GM19452 (cell line): ENCODE results near the gene DCAF8.
A peak's percentile ranks its signal among the peaks of the same experiment; 100 is the strongest.

Experiments used
- ATAC-seq: cut with Tn5 transposase; IDR thresholded peaks from one replicate; pipeline ENCODE4 v1.9.1; 2021; ENCODE audit not compliant: unreplicated experiment

DCAF8 gene

DNA sequence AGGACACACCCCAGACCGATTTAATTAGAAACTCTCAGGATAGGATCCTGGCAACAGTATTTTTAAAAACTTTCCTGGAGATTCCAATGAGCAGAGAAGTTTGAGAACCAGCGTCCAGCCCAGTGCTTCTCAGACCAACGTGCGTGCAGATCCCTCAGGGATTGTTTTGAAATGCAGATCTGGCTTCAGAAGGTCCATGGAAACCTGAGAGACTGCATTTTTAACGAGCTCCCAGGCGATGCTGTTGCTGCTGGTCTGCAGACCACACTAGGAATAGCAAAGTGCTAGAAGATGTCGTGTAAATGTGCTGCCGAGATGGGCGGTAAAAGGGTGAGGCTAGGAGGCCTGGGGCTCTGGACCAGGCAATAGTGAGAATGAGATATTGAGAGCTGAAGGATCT, 90.4 kb downstream of the DCAF8 start:
- ATAC-seq, result no peak

DNA sequence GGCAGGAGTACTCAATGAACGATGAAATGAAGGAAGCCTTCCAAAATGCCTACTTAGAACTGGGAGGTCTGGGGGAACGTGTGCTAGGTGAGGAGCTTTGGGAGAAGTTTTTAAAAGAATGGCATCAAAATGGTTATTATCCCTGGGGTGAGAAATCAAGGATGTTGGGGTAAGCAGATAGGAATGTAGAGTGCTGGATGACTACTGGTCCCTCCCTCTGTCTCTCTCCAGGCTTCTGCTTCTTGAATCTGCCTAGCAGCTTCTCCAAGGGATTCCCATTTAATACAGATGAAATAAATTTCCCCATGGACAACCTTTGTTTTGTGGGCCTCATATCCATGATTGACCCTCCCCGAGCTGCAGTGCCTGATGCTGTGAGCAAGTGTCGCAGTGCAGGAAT, 91.0 kb downstream of the DCAF8 start:
- ATAC-seq, result no peak

DNA sequence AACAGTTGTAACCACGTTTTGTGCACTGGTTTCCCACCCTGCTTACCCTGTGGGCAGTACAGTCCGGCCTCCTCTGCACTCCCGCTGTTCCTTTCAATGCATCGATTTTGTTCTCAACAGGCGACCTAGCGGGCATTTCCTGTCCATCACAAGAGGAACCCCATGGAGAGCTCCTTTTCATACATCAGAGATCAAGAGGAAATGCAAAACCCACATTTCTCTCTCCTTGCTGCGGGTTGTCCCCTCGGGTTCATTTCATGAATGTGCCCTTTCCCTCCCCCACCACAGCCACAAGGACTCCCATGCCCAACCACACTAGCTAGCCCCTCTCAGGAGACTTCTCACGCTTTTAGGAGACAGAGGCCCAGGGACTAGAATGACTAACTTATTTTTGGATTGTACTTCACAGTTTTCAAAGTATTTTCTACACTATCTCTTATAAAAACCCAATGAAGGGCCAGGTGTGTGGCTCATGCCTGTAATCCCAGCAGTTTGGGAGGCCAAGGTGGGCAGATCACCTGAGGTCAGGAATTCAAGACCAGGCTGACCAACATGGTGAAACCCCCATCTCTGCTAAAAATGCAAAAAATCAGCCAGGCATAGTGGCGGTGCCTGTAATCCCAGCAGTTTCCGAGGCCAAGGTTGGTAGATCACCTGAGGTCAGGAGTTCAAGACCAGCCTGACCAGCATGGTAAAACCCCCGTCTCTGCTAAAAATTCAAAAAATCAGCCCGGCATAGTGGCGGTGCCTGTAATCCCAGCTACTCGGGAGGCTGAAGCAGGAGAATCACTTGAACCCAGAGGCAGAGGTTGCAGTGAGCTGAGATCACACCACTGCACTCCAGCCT, 92.6 kb downstream of the DCAF8 start:
- peak; percentile 76 for ATAC-seq

DNA sequence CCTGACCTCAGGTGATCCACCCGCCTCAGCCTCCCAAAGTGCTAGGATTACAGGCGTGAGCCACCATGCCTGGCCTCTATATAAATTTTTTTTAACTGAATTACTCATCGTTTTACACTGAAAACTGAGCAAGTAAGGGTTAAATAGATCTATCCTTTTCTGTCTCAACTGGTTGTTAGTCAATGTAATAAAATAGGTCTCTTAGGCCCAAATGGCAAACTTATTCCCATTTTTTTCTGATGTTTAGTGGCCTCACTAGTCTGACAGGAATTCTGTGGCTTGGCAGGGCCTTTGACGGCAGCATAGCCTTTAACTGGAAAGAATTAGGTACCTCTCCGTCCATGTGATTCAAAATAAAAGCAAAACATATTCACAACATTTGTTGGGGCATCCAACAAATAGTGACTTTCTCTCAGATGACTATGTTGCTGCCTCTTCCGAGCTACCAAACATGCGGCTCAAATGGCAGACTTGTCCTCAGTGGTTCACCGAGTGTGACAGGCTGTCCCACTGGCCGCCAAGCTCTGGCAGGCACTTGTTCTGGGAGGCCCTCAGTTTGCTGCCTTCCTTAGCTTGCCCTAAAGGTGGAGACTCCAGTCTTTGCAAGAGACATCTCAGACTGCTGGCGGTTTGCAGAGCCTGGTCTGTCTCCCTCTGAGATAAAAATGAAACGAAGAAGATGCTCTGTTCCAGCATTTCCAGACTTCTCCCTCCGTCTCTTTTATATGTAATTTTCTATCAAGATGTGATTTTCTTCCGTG, 93.6 kb downstream of the DCAF8 start:
- ATAC-seq, result no peak

- ATAC-seq, result no peak
Measured at GRCh38 chr1:160168016-160168415, 94.3 kb downstream of the DCAF8 start.

DNA sequence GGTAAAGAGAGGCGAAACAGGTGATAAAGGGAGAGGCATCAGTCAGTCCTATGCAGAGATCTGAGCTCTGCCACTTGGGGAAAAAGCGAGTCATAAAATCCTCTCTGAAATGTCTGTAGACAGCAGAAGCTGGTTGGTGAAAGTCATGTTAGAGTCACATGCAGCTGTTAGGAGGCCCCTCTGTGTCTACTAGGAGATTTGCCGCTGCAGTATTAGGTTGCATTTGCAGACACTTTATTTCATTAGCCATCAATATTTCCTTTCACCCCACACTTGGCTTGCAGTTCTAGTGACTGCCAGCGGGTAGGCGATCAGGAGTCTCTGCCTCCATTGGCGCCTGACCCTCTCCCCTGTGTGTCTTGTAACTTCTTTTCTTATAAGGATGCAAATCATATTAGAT, 94.8 kb downstream of the DCAF8 start:
- ATAC-seq, result no peak

DNA sequence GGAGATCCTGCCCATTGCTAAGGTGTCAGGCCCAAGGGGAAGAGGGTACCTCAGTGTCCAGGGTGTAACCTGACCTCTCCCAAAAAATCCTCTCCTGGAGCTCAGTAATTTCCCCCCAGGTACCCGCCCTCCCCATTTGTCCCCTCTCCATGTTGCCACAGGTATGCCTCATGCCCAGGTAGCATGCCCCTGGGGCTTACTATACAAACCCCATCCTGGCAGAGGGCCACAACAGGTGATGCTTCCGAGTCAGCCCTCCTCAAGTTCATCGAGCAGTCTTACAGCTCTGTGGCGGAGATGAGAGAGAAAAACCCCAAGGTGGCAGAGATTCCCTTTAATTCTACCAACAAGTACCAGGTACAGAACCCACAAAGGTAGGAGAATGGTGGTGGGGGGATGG, 95.3 kb downstream of the DCAF8 start:
- no peak for ATAC-seq

DNA sequence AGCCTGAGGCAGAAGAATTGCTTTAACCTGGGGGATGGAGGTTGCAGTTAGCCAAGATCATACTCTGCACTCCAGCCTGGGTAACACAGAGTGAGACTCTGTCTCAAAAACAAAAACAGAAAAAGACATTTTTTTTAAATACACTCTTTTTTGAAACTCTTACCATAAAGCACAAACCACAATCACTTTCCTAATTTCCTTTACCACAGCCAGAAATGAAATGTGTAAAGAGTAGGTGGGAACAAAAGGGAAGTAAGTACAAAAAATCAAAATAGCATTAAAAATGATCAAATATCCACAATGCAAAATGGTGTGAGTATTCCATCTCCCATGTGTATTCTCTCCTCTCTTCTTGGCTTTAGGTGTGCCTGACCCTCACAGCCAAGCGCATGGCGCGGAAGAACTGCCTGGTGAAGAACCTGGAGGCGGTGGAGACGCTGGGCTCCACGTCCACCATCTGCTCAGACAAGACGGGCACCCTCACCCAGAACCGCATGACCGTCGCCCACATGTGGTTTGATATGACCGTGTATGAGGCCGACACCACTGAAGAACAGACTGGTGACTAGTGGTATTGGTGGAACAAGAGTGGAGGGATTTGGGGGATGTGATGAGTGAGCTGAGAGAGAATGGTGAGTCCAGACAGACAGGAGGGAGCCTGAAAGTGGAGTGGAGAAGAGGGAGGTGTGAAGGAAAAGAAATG, 96.0 kb downstream of the DCAF8 start:
- no peak for ATAC-seq
